GM19240 (cell line): ENCODE results near the gene PSD4.

ENCODE experiments used
- DNase-seq: peaks from one replicate; pipeline ENCODE4 v3.0.0; 2011; ENCODE audit warnings: low spot score; ENCODE audit not compliant: insufficient read length

The PSD4 gene

GRCh38 chr2:113203901-113204519, 30.2 kb downstream of the PSD4 start:
- DNase-seq, result peak; percentile 90

DNA sequence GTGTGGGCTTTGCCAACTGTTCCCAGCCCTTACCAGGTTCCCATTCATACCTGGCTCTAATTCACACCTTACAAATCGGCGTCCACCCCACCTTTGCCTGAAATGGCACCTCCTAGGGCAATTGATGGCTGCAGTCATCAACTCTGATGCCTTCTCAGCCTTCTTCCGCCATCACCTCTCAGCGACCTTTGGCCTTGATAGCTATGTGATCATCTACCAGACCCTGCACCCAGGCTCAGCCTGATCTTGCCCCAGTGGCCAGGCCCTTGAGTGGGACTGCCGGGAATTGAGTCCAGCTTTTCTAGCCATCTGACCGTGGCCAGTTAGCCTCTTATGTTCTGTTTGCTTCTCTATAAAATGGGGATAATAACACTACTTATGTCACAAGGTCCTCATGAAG, 32.5 kb downstream of the PSD4 start:
- DNase-seq, result no peak

GRCh38 chr2:113207021-113207420, 33.2 kb downstream of the PSD4 start:
- DNase-seq, result no peak

- no peak for DNase-seq
Observed at GRCh38 chr2:113208396-113208795, 34.6 kb downstream of the PSD4 start.

- no peak for DNase-seq
Observed at GRCh38 chr2:113209011-113209645, 35.4 kb downstream of the PSD4 start.

DNA sequence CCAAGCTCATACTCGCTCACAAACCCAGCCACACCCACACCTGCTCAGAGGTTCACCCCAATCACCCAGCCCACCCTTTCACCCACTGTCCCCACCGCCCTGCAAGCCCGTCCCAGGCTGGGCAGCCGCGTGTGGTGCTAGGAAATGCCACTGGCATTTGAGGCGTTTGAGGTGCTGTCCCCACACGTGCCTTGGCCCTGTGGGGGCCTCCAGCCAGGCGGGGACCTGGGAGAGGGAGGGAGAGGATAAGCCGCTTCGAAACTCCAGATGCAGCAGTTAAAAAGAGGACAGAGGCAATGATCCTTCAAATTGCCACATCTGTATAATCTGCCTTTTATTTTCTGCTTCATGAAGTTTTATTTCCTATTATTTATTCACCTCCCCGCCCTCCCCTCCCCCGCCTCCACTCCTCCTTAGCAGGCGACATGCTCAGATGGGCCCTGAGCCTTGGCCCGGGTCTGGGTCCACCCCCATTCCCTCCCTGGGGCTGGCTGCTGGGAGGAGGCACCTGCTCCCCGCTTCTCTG, 35.9 kb downstream of the PSD4 start:
- DNase-seq, result no peak

- DNase-seq, result no peak
Observed at GRCh38 chr2:113211226-113212105, 37.7 kb downstream of the PSD4 start.

GRCh38 chr2:113212245-113213060, 38.7 kb downstream of the PSD4 start:
- no peak for DNase-seq

GRCh38 chr2:113213061-113213930, 39.5 kb downstream of the PSD4 start:
- no peak for DNase-seq

GRCh38 chr2:113214141-113214540, 40.4 kb downstream of the PSD4 start:
- DNase-seq, result no peak

DNA sequence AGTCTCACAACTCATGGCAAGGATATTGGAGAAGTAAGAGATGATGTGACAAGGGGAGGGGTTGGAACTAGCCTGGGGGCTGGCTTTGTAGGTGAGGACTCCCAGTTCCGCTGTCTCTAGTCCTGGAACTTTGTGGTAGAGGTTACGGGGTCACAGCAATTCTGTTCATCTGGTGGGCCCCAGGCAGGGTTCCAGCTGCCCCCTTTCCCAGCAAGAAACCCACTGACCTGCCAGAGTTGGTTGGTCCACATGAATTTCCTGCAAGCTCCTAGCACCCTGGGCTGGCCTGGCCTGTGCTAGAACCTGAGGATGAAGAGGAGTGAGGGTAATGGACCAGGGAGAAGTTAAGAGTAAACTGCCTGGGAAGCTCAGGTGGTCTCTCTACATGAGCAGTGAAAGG, 41.3 kb downstream of the PSD4 start:
- no peak for DNase-seq

DNA sequence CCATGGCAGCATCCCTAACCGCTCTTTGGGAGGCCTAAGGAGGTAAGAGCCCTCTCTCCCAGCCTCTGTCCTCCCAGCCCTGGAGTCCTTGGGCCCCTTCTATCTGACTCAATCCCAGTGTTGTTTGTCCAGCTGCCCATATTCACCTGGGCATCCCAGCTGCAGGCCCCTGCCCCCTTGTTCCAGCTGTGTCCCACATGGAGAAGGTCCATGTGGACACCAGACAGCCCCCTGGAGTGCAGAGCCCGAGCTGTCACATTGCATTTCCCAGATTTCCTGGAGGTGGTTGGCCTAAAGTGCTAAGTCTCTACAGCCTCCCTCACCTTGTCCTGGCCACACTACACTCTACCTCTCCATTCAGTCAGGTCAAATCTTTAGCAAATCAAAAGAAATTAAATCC, 42.5 kb downstream of the PSD4 start:
- no peak for DNase-seq

DNA sequence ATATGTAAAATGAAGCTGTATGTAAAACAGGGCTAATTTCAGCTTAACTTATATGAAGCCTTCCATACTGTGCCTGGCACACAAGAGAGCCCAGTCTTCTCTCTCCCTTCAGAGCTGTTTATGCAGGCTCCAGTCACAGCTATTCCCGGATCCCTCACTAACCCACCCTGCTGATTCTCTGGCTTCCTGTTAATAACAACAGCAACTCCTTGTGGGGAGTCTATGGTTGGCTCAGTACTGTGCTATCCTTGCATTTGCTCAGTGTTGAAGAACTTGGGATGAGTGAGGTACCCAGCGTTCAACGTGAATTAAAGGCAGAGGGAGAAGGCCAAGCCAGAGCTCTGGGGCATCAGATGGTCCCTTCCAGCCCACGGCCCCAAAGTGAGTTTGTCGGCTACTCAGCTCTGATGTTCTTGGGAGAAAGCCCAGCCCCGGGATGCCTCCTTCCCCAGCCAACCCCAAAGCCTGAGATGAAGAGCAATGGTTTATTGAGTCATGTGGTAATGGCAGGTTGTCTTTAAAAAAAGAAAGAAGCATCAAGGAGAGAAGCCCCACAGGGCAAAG, 43.2 kb downstream of the PSD4 start:
- DNase-seq, result no peak

DNA sequence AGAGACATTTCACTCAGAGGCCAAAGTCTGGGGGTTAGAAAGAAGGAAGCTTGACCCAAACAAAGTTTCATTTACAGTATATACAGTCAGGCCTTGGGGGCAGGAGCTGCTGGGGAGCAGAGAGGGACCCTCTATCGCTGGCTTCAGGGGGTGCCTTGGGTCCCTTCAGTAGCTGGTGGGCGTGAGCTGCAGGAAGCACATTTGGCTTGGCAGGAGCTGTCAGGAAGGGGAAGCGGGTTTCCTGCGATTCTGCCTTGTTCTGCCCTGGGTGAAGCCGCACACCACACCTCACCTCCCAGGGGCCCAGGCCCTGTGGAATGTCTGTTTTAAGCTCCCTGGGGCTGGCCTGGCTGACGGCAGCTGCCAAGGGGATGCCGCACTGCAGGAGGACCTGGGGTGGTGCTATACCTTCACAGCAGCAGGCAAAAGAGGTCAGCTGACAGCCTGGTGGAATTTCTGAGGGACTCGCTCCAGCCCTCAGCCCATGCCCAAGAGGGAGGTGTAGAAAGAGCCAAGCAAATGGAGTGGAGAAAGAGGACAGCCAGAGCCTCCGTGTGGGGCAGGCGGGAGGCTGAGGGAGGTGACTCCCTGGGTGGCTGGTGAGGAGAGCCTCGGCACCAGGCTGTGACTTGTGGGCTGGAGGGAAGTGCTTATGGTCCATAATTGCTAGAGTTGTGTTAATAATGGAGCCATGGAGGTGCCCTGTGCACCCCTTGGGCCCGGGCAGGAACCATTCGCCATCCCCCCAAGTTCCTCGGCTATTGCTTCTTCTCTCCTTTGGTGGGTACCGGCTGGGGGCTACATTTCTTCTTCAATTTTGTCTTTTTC, 43.9 kb downstream of the PSD4 start:
- DNase-seq, result no peak

GRCh38 chr2:113218283-113219091, 44.7 kb downstream of the PSD4 start:
- DNase-seq, result no peak

GRCh38 chr2:113219092-113219441, 45.3 kb downstream of the PSD4 start:
- no peak for DNase-seq

- DNase-seq, result no peak
Observed at GRCh38 chr2:113219525-113219888, 45.7 kb downstream of the PSD4 start.

GRCh38 chr2:113219889-113220641, 46.3 kb downstream of the PSD4 start:
- no peak for DNase-seq
